Fibroblast of lung (primary cell): Measurements from ENCODE around the gene MFSD6L. TPM values are rescaled to one million over a fixed set of nuclear protein-coding genes. Genes with fewer than 3 reads are reported as not detected.

Experiments used
- DNase-seq, 2 donors: peaks; one replicate each; pipeline versions ENCODE4 v3.0.0 to v3.0.0-alpha.2; 2010; ENCODE audit warnings: low read depth in 2 of 2
- H2AFZ ChIP-seq: 2 replicates; pipeline ENCODE4 v1.5.1; 2012; ENCODE audit warnings: low read length, control low read depth, inconsistent platforms
- H3K27ac ChIP-seq: 2 replicates; pipeline ENCODE4 v1.5.1; 2011; ENCODE audit warnings: low read length, control low read depth; ENCODE audit not compliant: insufficient read depth
- H3K27me3 ChIP-seq: 2 replicates; pipeline ENCODE4 v1.5.1; 2011; ENCODE audit warnings: mild to moderate bottlenecking, low read length; ENCODE audit not compliant: control insufficient read depth, insufficient read depth
- H3K36me3 ChIP-seq: 2 replicates; pipeline ENCODE4 v1.5.1; 2011; ENCODE audit warnings: low read length; ENCODE audit not compliant: control insufficient read depth, insufficient read depth
- H3K4me1 ChIP-seq: 2 replicates; pipeline ENCODE4 v1.5.1; 2011; ENCODE audit warnings: low read length; ENCODE audit not compliant: control insufficient read depth, insufficient read depth; ENCODE audit errors: extremely low read depth
- H3K4me2 ChIP-seq: 2 replicates; pipeline ENCODE4 v1.5.1; 2011; ENCODE audit warnings: low read length, control low read depth; ENCODE audit not compliant: insufficient read depth; ENCODE audit errors: extremely low read depth
- H3K4me3 ChIP-seq, 4 experiments: fragments of 200-600 bp in 1 of 4; sonication (generic) in 1 of 4; replicated peaks in 1 of 4; 2 replicates each; pipeline ENCODE4 v1.5.1; 2011 to 2016; ENCODE audit warnings: low read length in 4 of 4, low read depth in 3 of 4, mild to moderate bottlenecking in 3 of 4, control low read depth in 2 of 4, inconsistent platforms in 1 of 4, mixed read lengths in 1 of 4; ENCODE audit not compliant: insufficient read depth in 1 of 4; ENCODE audit errors: control extremely low read depth in 1 of 4
- H3K79me2 ChIP-seq: 2 replicates; pipeline ENCODE4 v1.5.1; 2012; ENCODE audit warnings: mild to moderate bottlenecking, low read length, inconsistent platforms; ENCODE audit not compliant: control insufficient read depth, insufficient read depth
- H3K9ac ChIP-seq: 2 replicates; pipeline ENCODE4 v1.5.1; 2011; ENCODE audit warnings: mild to moderate bottlenecking, low read length, control low read depth; ENCODE audit not compliant: insufficient read depth
- H3K9me3 ChIP-seq: 2 replicates; pipeline ENCODE4 v1.5.1; 2012; ENCODE audit warnings: low read depth, low read length; ENCODE audit not compliant: control insufficient read depth, insufficient read depth
- H4K20me1 ChIP-seq: 2 replicates; pipeline ENCODE4 v1.5.1; 2011; ENCODE audit warnings: low read length; ENCODE audit not compliant: control insufficient read depth, insufficient read depth; ENCODE audit errors: extremely low read depth
- CTCF ChIP-seq, 2 donors: IDR thresholded peaks in 1 of 2; conservative IDR thresholded peaks in 1 of 2; 1 replicate in 1 of 2; 2 replicates in 1 of 2; pipeline ENCODE4 v1.5.1; 2011 to 2012; ENCODE audit warnings: low read length in 2 of 2, control low read depth in 1 of 2, inconsistent platforms in 1 of 2, low read depth in 1 of 2, mild to moderate bottlenecking in 1 of 2
- EZH2 ChIP-seq: IDR thresholded peaks from 2 replicates; pipeline ENCODE4 v1.5.1; 2012; ENCODE audit warnings: low read length, control low read depth, mild to moderate bottlenecking; ENCODE audit errors: missing control alignments
- polyA plus RNA-seq, 2 donors: library from polyadenylated mRNA; depleted of rRNA in 1 of 2; stranded (reverse) in 1 of 2; unstranded in 1 of 2; fragments of >200 nt; gene quantifications; 2 replicates each; pipeline ENCODE4 v1.2.1, GENCODE V29; 2011 to 2012; ENCODE audit warnings: missing spikeins in 1 of 2
- total RNA-seq: library from RNA; depleted of rRNA; stranded (reverse); fragments of >200 nt; gene quantifications from 2 replicates; pipeline ENCODE4 v1.2.1, GENCODE V29; 2014

Gene MFSD6L
- total and polyA plus RNA-seq, 2 donors (not counting 1 experiment from before 2014, with no cell fraction given): not detected

GRCh38 chr17:8781776-8782175 is 17.4 kb downstream of the MFSD6L start:
- H2AFZ ChIP-seq: no peak overlapping the region
- no peaks in the 10 kb centered on the region for H3K36me3 ChIP-seq
- H3K4me1 ChIP-seq: no peaks in the 10 kb centered on the region
- TF ChIP-seq CTCF (conservative IDR thresholded peaks at IDR 0.05 in 1 of 2, IDR thresholded peaks at IDR 0.05 in 1 of 2; ENCODE audit: low read depth in 1 of 2, low read length in 2 of 2): no peak
- TF ChIP-seq EZH2: no peak
- H3K9me3 ChIP-seq: no peaks in the 10 kb centered on the region
- no peaks in the 10 kb centered on the region for H3K79me2 ChIP-seq
- H3K4me2 ChIP-seq: no peak overlapping the region
- no peak overlapping the region for H3K9ac ChIP-seq
- H3K4me3 ChIP-seq: no peak overlapping the region
- no peaks in the 10 kb centered on the region for H3K27me3 ChIP-seq
- H3K27ac ChIP-seq: no peak overlapping the region
- DNase-seq: no peak
- no peaks in the 10 kb centered on the region for H4K20me1 ChIP-seq

- no peak for DNase-seq
- Histone ChIP-seq H4K20me1 (no peaks in the 10 kb centered on the region), H3K9me3 (no peaks in the 10 kb centered on the region), H3K36me3 (no peaks in the 10 kb centered on the region), H3K4me3 (no peak overlapping the region), H3K27me3 (no peaks in the 10 kb centered on the region), H3K4me1 (no peaks in the 10 kb centered on the region), H3K79me2 (no peaks in the 10 kb centered on the region), H2AFZ (no peak overlapping the region), H3K4me2 (no peak overlapping the region), H3K9ac (no peak overlapping the region), H3K27ac (no peak overlapping the region)
- TF ChIP-seq EZH2 (no peak), CTCF (conservative IDR thresholded peaks at IDR 0.05 in 1 of 2, IDR thresholded peaks at IDR 0.05 in 1 of 2; ENCODE audit: low read depth in 1 of 2, low read length in 2 of 2) (no peak)
Measured at GRCh38 chr17:8776881-8777280, 22.3 kb downstream of the MFSD6L start.

- Histone ChIP-seq H3K4me2 (no peak overlapping the region), H3K9ac (no peak overlapping the region), H3K79me2 (no peaks in the 10 kb centered on the region), H3K27ac (no peak overlapping the region), H4K20me1 (no peaks in the 10 kb centered on the region), H2AFZ (no peak overlapping the region), H3K4me3 (no peak overlapping the region), H3K9me3 (no peaks in the 10 kb centered on the region), H3K36me3 (no peaks in the 10 kb centered on the region), H3K27me3 (no peaks in the 10 kb centered on the region), H3K4me1 (no peaks in the 10 kb centered on the region)
- TF ChIP-seq EZH2: no peak
- no peak for TF ChIP-seq CTCF (conservative IDR thresholded peaks at IDR 0.05 in 1 of 2, IDR thresholded peaks at IDR 0.05 in 1 of 2; ENCODE audit: low read depth in 1 of 2, low read length in 2 of 2)
- DNase-seq: no peak
Measured at GRCh38 chr17:8776248-8776647, 22.9 kb downstream of the MFSD6L start.
